Measurements from ENCODE around the gene DMRT1. TPM values are rescaled to one million over a fixed set of nuclear protein-coding genes. Genes with fewer than 3 reads are reported as not detected.
A peak's percentile ranks its signal among the peaks of the same experiment; 100 is the strongest.

The DMRT1 gene
- total RNA-seq, 1 donor from 2014 or later: 0.09 TPM

GRCh38 chr9:905906-906305 lies 64.4 kb downstream of the DMRT1 start:
- no peak overlapping the region for H3K4me2 ChIP-seq
- H3K4me3 Mint-ChIP-seq: no peak overlapping the region
- H3K27me3 ChIP-seq: peaks cover 22% of the 10 kb centered on the region
- no peaks in the 10 kb centered on the region for H3K36me3 ChIP-seq
- no peak overlapping the region for H3K4me3 ChIP-seq
- no peaks in the 10 kb centered on the region for H3K9me3 Mint-ChIP-seq
- TF ChIP-seq EZH2phosphoT487 (IDR thresholded peaks at IDR 0.05): no peak
- TF ChIP-seq, protein P1, sequence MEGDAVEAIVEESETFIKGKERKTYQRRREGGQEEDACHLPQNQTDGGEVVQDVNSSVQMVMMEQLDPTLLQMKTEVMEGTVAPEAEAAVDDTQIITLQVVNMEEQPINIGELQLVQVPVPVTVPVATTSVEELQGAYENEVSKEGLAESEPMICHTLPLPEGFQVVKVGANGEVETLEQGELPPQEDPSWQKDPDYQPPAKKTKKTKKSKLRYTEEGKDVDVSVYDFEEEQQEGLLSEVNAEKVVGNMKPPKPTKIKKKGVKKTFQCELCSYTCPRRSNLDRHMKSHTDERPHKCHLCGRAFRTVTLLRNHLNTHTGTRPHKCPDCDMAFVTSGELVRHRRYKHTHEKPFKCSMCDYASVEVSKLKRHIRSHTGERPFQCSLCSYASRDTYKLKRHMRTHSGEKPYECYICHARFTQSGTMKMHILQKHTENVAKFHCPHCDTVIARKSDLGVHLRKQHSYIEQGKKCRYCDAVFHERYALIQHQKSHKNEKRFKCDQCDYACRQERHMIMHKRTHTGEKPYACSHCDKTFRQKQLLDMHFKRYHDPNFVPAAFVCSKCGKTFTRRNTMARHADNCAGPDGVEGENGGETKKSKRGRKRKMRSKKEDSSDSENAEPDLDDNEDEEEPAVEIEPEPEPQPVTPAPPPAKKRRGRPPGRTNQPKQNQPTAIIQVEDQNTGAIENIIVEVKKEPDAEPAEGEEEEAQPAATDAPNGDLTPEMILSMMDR (IDR thresholded peaks at IDR 0.05): no peak
- no peak for TF ChIP-seq EZH2 (IDR thresholded peaks at IDR 0.05)
- no peaks in the 10 kb centered on the region for H3K36me3 Mint-ChIP-seq
- peaks cover 17% of the 10 kb centered on the region for H3F3A ChIP-seq (ENCODE audit: low read depth)
- H3K4me1 Mint-ChIP-seq: peaks cover 17% of the 10 kb centered on the region
- no peak for DNase-seq (ENCODE audit: low spot score)
- H3K4me1 ChIP-seq: peaks cover 28% of the 10 kb centered on the region
- no peak overlapping the region for H3K27ac Mint-ChIP-seq
- no peaks in the 10 kb centered on the region for H3K79me2 ChIP-seq (ENCODE audit: low read depth)
- peaks cover 4% of the 10 kb centered on the region for H3K27me3 Mint-ChIP-seq (ENCODE audit: insufficient read depth, low read depth)
- H3K27ac ChIP-seq: no peak overlapping the region
- H4K20me1 ChIP-seq (ENCODE audit: low read depth): no peaks in the 10 kb centered on the region
- no peak overlapping the region for H2AFZ ChIP-seq (replicated peaks)
- no peaks in the 10 kb centered on the region for H3K9me3 ChIP-seq (ENCODE audit: low read depth)
- H3K9ac ChIP-seq: no peak overlapping the region

DNA sequence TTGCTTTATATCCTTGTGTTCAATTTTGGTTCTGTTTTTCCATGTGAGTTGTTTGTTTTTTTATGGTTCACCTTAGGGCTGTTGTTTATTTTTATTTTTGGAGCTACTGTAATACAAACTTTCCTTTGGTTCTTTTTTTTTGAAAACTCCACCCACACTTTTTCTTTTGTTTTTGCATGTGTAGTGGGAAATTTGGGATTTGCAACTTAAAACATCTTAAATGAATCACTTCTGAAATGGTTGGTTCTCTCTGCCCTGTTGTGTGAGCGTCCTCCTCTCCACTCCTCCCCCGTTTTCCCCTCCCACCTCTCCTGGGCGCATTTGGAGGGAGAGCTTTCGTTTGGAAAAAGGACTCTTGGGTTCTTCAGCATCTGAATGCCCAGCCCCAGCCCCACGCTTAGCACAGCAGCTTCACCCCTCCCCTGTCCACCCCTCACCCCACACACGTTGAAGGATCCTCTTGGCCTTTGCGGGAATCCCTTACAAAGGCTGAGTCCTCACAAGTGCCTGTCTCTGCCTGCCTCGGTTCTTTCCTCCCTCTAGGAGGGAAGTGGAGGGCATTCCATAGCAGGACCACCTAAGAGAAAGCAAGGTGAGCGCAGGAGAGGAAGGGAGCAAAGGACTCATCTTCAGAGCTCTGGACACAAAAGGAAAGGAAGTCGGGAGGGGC lies 67.2 kb downstream of the DMRT1 start:
- Histone ChIP-seq H3K9me3 (ENCODE audit: low read depth) (no peaks in the 10 kb centered on the region), H3K27me3 (peaks cover 22% of the 10 kb centered on the region), H3K4me2 (peak overlapping the region; percentile 66), H3K27ac (no peak overlapping the region), H3K9ac (no peak overlapping the region), H2AFZ (replicated peaks) (peak overlapping the region; percentile 85), H3K4me1 (peaks cover 17% of the 10 kb centered on the region), H3K4me3 (peak overlapping the region; percentile 27), H3K79me2 (ENCODE audit: low read depth) (no peaks in the 10 kb centered on the region), H3F3A (ENCODE audit: low read depth) (peaks cover 6% of the 10 kb centered on the region), H3K36me3 (no peaks in the 10 kb centered on the region), H4K20me1 (ENCODE audit: low read depth) (no peaks in the 10 kb centered on the region)
- no peak for TF ChIP-seq EZH2 (IDR thresholded peaks at IDR 0.05)
- no peak for TF ChIP-seq EZH2phosphoT487 (IDR thresholded peaks at IDR 0.05)
- TF ChIP-seq, protein P1 (IDR thresholded peaks at IDR 0.05): no peak
- Mint-ChIP-seq H3K9me3 (no peaks in the 10 kb centered on the region), H3K4me1 (peaks cover 12% of the 10 kb centered on the region), H3K36me3 (no peaks in the 10 kb centered on the region), H3K27ac (no peak overlapping the region), H3K27me3 (ENCODE audit: insufficient read depth, low read depth) (peaks cover 7% of the 10 kb centered on the region), H3K4me3 (no peak overlapping the region)
- peak; percentile 43 for DNase-seq (ENCODE audit: low spot score)

DNA sequence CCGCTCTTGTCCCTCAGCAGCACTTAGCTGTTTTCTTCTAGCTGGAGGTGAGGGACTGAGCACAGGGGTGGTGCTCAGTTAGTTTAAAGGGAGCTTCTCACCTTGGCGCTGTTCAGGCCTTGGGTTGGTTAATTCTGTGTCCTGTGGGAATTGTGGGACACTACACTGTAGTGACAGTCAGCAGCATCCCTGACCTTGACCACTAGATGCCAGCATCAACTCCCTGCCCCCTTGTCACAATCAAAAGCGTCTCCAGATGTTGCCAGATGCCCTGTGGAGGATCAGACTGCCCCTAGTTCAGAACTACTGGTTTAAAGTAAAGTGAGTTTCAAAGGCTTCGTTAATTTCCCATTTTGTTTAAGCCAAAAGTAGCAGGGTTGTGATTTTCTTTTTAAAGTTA lies 69.5 kb downstream of the DMRT1 start:
- H3K27me3 Mint-ChIP-seq (ENCODE audit: insufficient read depth, low read depth): peaks cover 8% of the 10 kb centered on the region
- Histone ChIP-seq H3K79me2 (ENCODE audit: low read depth) (no peaks in the 10 kb centered on the region), H3K36me3 (no peaks in the 10 kb centered on the region), H3K27ac (no peak overlapping the region), H3K9me3 (ENCODE audit: low read depth) (no peaks in the 10 kb centered on the region), H3K4me3 (no peak overlapping the region), H3K4me2 (no peak overlapping the region), H2AFZ (replicated peaks) (no peak overlapping the region), H3F3A (ENCODE audit: low read depth) (peaks cover 3% of the 10 kb centered on the region), H3K4me1 (peaks cover 14% of the 10 kb centered on the region), H3K9ac (no peak overlapping the region), H4K20me1 (ENCODE audit: low read depth) (no peaks in the 10 kb centered on the region), H3K27me3 (peaks cover 22% of the 10 kb centered on the region)
- H3K27ac Mint-ChIP-seq: no peak overlapping the region
- no peaks in the 10 kb centered on the region for H3K36me3 Mint-ChIP-seq
- no peaks in the 10 kb centered on the region for H3K9me3 Mint-ChIP-seq
- no peak overlapping the region for H3K4me3 Mint-ChIP-seq
- TF ChIP-seq, protein P1 (IDR thresholded peaks at IDR 0.05): no peak
- TF ChIP-seq EZH2phosphoT487 (IDR thresholded peaks at IDR 0.05) (no peak), EZH2 (IDR thresholded peaks at IDR 0.05) (no peak)
- no peak for DNase-seq (ENCODE audit: low spot score)
- H3K4me1 Mint-ChIP-seq: peaks cover 10% of the 10 kb centered on the region

Data from neural progenitor cell (in vitro differentiated cells).